NCI-H748 treated with DMSO at 0.1 percent for 48 hours (cell line): ENCODE data around the gene DENND6B.
A peak's percentile ranks its signal among the peaks of the same experiment; 100 is the strongest.
"Not testable (repeated sequence)": the region's sequence is repeated elsewhere in the genome, so short reads cannot be mapped to it uniquely, and the experiment has no call there.

Experiments
- DNase-seq: peaks from one replicate; lab custom pipeline; 2025; lab: John Stamatoyannopoulos, UW

DENND6B gene

DNA sequence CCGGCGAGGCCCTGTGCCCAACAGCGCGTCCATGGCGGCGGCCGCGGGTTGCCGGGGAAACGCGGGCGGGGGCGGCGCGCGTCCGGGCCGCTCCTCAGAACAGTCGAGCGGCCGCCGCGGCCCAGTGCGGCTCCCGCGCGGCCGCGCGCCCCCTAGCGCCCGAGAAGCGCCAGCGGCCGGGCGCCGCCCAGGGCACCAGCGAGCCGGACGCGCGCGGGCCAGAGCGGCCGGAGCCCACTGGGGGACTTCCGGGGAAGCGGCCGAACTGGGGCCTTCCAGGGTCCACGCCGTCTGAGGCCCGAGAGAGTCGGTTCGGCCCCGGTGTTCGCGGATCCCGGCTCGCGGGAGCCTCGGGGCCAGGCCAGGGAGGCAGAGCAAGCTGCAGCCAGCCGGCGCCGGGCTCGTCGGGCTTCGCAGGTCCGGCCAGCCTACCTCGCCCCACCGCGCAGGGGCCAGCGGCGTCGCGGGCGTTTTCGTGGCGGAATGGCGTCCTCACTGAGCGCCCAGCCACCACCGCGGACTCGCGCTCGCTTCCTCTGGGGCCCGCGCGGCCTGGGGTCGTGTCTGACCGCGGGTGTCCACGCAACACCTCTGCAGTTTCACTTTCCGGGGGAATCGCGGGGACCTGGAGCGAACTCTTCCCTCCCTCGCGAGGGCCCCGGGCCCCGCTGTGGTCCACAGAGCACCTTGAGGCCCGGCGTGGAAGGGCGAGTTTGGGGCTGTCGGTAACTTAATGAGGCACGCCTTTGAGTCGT, at the start of gene DENND6B:
DENND6B (minus strand) TSS at position 57 of the 755 bp plus-strand sequence; CDS start at position 33, 24 bp downstream.
- peak; percentile 56 for DNase-seq

- no peak for DNase-seq
Measured at GRCh38 chr22:50376085-50376651, 49.4 kb upstream of the DENND6B start.

GRCh38 chr22:50371101-50371648, 44.4 kb upstream of the DENND6B start:
- no peak for DNase-seq

- DNase-seq = no peak
Measured at GRCh38 chr22:50367778-50368500, 41.1 kb upstream of the DENND6B start.

DNA sequence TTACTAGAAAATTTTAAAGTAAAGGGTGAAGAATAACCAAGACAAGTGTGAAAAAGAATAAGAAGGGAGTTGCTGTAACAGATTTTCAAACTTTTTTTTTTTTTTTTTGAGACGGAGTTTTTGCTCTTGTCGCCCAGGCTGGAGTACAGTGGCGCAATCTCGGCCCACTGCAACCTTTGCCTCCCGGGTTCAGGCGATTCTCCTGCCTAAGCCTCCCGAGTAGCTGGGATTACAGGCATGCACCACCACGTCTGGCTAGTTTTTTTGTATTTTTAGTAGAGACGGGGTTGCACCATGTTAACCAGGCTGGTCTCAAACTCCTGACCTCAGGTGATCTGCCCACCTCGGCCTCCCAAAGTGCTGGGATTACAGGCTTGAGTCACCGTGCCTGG, 37.0 kb upstream of the DENND6B start:
- DNase-seq = not testable (repeated sequence)

- no peak for DNase-seq
Measured at GRCh38 chr22:50363166-50363802, 36.5 kb upstream of the DENND6B start.

DNA sequence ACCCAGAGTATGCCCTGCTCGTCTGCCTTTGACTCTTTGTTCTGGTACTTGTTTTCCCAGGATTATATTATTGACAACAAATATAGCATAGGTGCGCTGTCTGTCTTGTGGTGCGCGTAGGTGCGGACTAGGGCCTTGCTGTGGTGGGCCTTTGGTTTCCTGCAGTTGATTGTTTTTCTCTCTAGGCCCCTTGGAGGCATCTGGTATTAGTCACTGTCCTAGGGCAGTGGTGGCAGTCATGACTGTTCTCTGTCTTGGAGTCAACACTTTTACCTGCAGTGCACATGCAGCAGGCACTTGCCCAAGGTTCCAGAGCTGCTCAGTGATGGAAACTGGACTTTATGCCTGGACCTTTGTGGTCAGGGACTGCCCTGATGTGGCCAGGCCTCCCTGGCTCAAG, 34.9 kb upstream of the DENND6B start:
- no peak for DNase-seq

DNA sequence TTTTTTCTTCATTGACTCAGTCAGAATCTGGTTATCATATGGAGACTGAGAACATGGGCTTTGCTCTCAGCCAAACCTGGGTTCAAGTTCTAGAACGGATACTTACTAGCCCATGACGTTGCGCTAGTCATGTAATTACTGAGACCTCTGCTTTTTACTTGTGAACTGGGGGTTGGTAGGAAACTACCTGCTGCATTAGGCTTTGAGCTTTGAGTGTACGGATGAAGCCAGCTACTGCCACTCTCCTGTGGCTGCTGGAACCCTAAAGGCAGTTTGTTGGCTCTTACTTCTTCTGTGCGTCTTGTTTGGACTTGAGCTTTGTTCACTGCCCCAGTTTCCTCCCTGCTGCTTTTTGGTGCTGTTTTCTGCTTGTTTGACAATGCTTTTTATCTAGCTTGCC, 34.4 kb upstream of the DENND6B start:
- DNase-seq = no peak

- no peak for DNase-seq
Measured at GRCh38 chr22:50360578-50360977, 33.8 kb upstream of the DENND6B start.

- no peak for DNase-seq
Measured at GRCh38 chr22:50357756-50358155, 30.9 kb upstream of the DENND6B start.

- no peak for DNase-seq
Measured at GRCh38 chr22:50357222-50357621, 30.4 kb upstream of the DENND6B start.

DNA sequence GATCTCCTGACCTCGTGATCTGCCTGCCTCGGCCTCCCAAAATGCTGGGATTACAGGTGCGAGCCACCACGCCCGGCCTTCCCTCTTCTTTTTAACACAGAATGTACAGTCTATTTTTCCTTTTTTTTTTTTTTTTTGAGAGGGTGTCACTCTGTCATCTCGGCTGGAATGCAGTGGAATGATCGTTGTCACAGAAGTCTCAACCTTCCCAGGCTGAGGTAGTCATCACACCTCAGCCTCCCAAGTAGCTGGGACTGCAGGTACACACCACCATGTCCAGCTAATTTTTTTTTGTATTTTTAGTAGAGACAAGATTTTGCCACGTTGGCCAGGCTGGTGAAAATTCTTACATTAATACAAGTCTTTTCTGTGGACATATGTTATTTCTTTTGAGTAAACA, 29.4 kb upstream of the DENND6B start:
- no peak for DNase-seq

DNA sequence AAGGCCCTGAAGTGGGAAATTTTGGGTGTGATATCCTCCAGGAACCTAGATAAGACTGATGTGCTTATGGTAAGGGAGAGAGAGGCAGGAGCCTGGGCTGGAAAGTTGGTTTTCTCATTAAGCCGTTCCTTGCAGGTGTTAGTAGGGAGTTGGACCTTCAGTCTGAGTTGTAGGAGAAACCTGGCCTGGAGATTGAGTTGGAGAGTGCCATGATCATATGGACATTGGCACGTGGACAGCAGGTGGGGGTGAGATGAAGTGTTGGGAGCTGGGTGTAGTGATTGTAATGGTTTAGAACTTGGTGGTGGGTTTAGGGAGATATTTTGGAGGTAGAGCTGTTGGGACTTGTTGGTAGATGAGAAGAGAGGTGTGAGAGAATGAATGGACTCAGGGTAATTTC, 21.2 kb upstream of the DENND6B start:
- no peak for DNase-seq

GRCh38 chr22:50347157-50347556, 20.3 kb upstream of the DENND6B start:
- no peak for DNase-seq

GRCh38 chr22:50346470-50346869, 19.7 kb upstream of the DENND6B start:
- no peak for DNase-seq

DNA sequence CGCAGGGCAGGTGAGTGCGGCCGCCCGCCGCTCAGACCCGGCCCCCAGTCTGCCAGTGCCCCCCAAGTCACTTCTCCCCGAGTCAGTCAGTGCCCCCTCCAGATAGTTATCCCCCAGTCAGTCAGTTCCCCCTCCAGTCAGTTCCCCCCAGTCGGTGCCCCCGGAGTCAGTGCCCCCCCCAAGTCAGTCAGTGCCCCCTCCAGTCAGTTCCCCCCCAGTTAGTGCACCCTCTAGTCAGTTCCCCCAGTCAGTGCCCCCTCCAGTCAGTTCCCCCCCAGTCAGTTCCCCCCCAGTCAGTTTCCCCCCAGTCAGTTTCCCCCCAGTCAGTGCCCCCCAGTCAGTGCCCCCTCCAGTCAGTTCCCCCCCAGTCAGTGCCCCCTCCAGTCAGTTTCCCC, 16.7 kb upstream of the DENND6B start:
- no peak for DNase-seq

- peak; percentile 61 for DNase-seq
Measured at GRCh38 chr22:50342651-50343540, 16.1 kb upstream of the DENND6B start, which contains the start of gene PPP6R2. Gene PPP6R2 (plus strand): TSS chr22:50343327. CDS start chr22:50393909, 50,582 bp downstream.

- DNase-seq = peak; percentile 80
Measured at GRCh38 chr22:50341977-50342650, 15.3 kb upstream of the DENND6B start.

DNA sequence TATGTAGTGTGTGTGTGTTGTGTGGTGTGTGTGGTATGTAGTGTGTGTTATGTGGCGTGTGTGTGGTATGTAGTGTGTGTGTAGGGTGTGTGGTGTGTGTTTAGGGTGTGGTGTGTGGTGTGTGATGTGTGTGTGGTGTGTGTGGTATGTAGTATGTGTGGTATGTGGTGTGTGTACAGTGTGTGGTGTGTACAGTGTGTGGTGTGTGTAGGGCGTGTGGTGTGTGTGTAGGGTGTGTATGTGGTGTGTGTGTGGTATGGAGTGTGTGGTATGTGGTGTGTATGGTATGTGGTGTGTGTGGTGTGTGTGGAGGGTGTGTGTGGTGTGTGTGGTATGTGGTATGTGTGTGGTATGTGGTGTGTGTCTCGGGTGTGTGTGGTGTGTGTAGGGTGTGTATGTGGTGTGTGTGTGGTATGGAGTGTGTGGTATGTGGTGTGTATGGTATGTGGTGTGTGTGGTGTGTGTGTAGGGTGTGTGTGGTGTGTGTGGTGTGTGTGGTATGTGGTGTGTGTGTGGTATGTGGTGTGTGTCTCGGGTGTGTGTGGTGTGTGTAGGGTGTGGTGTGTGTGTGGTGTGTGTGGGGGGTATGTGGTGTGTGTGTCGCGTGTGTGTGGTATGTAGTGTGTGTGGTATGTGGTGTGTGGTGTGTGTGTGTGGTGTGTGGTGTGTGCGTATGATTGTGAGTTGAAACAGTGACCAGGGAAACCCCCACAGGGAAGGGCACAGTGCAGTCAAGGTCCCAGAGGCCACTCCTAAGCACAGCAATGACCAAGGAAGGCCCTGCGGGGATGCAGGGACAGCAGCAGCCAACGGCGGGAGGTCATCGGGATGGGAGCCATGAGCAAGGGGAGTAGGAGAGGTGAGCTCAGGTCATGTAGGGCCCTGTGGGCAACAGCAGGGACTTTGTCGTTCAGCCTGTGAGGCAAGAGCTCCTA, 13.4 kb upstream of the DENND6B start:
- no peak for DNase-seq
